Iris pigment epithelial cell (primary cell): ENCODE results near the gene TNNC2.

Experiments
- DNase-seq: peaks from one replicate; pipeline ENCODE4 v3.0.0-alpha.2; 2011; ENCODE audit warnings: low read depth

The TNNC2 gene

DNA sequence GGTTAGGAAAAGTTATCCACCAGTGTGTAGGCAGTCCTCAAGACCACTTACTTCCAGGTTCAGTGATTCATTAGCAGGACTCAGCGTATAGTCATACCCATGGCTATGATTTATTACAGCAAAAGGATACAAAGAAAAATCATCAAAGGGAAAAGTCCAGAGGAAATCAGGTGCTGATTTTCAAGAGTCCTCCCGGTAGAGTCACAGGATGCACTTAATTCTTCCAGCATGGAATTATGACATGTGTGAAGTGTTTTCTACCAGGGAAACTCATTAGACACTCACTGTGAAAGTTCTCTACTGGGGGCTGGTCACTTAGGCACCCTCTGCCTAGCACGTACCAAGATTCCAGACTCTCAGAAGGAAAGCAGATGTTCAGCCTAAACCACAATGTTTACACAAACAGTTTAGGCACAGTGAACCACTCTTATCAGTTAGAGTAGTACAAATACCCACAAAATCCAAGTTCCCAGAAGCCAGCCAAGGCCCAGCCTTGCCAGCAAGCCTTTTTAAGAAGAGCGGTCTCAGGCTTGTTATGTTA, 45.7 kb downstream of the TNNC2 start:
- peak; percentile 87 for DNase-seq

DNA sequence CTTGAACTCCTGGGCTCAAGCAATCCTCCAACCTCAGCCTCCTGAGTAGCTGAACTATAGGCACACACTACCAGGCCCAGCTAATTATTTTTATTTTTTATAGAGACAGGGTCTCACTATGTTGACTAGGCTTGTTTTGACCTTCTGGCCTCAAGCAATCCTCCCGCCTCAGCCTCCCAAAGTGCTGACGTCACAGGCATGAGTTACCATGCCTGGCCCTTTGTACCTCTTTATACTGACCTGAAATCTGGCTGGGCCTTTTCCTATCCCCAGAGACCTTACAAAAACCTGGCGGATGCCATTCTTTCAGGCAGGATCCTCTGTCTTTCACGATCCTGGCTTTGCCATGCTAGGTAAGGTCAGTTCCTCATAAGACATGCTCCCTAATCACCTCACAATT, 47.0 kb downstream of the TNNC2 start:
- peak; percentile 4 for DNase-seq

DNA sequence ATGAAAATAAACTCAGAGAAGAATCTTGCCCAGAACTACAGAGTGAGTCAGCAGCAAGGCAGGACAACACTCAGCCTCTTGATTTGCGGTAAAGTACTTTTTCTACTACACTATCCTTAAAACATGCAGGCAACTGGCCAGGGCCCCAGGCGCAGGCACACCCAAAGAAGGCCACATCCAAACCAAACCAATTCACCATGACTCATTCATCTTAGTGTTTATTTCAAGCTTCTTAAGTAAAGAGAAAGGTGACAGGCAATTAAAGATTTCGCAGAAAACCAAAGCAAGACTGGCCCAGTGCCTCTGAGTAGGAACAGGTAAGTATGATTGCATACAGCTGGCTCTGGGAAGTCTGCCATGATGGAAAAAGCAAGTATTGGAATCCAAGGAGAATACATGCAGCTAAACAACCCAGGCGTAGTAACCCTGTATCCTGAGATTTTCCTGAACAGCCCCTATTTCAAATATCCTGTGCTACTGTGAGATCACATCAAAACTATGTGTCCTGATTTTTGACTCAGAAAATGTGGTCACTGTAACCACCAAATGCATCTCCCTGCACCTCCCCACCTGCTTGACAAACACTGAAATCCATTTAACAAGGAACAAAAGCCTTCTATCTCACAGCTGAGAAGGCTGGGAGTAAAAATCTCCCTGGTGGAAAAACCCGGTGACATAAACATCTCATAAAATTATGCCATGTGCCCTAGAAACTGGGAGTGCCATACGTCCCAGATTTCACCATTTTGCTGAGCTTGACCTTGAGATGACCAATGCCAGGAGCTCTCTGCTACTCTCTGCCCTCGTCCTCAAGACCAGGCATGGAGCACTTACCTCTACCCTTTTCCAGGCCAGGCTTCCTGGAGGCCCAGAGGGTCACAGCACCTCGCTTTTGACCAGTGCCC, 47.8 kb downstream of the TNNC2 start:
- DNase-seq = peak; percentile 99

DNA sequence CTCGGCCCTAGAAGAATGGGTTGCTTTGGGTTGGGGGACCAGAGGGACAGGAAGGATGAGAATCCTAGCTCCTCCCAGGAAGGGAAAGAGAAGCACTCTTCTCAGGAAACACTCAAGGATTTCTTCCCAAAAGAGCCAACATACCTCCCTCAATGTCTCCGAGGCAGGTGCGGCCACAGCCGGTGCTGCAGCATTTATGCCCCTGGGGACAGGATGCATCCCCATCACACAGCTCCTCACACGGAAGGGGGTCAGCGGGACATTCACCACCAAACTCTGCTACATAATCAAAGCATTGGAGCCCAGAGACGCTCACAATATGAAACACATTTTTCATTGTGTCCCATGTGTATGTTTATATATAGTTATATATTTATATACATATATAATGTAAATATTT, 50.2 kb downstream of the TNNC2 start:
- DNase-seq = no peak

DNA sequence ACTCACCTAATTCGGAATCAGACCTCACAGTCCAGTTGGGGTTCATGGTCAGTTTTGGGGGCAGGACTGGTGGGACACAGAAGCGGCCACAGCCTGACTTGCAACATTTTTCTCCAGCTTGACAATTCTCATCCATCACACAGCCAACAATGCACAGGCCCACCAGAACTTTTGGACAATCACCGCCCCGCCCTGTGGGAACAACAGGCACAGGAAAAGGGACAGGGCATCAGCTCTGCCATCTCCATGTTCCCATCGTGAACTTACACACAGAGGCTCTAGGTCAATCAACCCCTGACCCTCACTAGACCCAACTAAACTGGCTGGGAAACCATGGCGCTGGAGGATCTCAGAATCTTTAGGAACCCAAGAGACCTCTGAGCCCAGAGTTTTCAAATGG, 51.7 kb downstream of the TNNC2 start:
- DNase-seq = no peak

DNA sequence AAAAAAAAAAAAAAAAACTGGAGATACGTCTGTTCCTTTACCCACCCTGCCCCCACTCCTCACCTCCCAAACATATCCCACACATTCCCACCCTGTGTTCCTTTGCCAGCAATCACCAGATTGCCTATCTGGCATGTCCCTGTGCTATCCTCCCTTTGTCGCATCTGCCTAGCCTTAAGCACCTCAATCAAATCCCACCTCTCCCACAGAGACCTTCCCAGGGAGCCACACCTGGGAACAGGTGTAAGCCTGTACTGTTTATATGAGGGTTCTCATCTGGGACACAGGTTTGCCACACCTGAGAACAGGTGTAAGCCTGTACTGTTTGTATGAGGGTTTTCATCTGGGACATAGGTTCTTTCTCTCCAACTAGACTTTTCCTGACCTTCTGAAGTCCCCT, 52.2 kb downstream of the TNNC2 start:
- no peak for DNase-seq
